Myocyte (in vitro differentiated cells): ENCODE results near the gene AP3B2. TPM values are rescaled to one million over a fixed set of nuclear protein-coding genes. Genes with fewer than 3 reads are reported as not detected.

Source experiments
- total RNA-seq: library from RNA; depleted of rRNA; stranded (reverse); fragments of >200 nt; gene quantifications from 2 replicates; pipeline ENCODE4 v1.2.3, GENCODE V29; 2014

The AP3B2 gene
- total RNA-seq, 1 donor from 2014 or later = not detected

Other genes with a start within 250 kb of the AP3B2 start
- 1,837 and 2,286 TPM in 2 replicates for gene RPS17, start 169.4 kb downstream of the AP3B2 start, total RNA-seq
- 2.6 and 3.7 TPM in 2 replicates for gene CPEB1, start 62.5 kb downstream of the AP3B2 start, total RNA-seq
- gene FSD2, start 96.2 kb upstream of the AP3B2 start, total RNA-seq = 0.52 and 2.7 TPM in 2 replicates
- gene WHAMM, start 99.8 kb upstream of the AP3B2 start, total RNA-seq = 7.0 and 8.0 TPM in 2 replicates
- gene HOMER2, start 242.8 kb upstream of the AP3B2 start, total RNA-seq = 18.8 and 25.4 TPM in 2 replicates